SIG-M5 treated with dmso at 0.1 percent for 504 hours (cell line): Measurements from ENCODE around the gene PPP1R2B.
"Not testable (repeated sequence)": the region's sequence is repeated elsewhere in the genome, so short reads cannot be mapped to it uniquely, and the experiment has no call there.

ENCODE experiments used
- DNase-seq: peaks from one replicate; lab custom pipeline; 2025; ENCODE audit not compliant: unreplicated experiment; lab: John Stamatoyannopoulos, UW

The PPP1R2B gene

DNA sequence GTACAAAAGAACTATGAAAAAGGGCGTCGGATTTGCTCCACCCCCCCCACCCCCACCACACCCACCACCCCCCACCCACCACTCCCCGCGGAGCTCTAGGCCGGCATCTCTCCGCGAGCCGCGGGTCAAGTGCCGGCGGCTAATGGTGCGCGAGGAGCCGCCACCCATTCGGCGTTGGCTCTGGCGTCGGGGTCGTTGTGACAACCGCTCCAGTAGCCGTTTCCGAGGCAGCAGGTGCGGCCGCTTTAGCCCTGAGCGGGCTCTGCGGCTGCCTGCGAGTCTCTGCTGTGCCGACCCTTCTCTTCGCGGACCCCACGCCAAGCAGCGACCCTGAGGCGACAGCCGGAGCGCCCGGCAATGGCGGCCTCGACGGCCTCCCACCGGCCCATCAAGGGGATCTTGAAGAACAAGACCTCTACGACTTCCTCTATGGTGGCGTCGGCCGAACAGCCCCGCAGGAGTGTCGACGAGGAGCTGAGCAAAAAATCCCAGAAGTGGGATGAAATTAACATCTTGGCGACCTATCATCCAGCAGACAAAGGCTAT, at the start of gene PPP1R2B:
Gene PPP1R2B (plus strand): TSS at position 90 of the 546 bp plus-strand sequence. CDS start 268 bp downstream, at position 358.
- DNase-seq, result no peak

GRCh38 chr5:156800929-156801328, 49.2 kb upstream of the PPP1R2B start:
- DNase-seq, result no peak

DNA sequence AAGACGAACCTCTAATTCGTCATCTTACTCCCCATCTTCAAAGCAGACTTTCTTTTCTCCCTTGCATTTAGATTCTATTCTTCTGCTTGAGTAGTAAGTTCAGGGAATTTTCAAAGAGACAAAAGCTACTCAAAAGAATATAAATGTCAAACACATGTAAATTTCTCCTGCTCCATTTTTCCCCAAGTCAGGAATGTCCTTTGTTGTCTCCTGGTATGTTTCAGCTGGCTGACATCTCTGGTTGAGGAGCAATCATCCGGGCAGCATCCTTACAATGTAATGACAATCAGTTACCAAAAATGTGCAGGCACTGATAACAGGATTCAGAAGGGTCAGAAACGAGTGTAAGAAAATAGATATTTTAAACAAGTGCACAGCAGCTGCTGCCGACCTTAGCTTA, 47.6 kb upstream of the PPP1R2B start:
- no peak for DNase-seq

DNA sequence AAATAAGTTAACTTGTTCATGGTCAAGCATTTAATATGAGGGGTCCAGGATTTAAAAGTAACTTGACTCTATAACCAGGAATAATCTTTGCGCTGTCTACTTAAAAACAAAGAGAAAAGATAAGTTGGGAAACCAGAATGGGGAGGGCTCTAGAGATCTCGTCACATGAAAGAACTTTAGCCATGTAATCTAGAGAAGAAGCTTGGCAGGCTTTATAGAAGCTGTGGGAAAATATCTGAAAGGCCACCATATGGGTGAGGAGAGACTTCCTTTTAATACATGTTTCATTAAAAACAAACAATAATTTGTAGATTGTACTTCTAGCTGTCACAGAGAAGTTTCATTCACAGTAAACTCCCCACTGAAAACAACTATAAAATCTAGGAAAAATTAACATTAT, 46.7 kb upstream of the PPP1R2B start:
- no peak for DNase-seq

DNA sequence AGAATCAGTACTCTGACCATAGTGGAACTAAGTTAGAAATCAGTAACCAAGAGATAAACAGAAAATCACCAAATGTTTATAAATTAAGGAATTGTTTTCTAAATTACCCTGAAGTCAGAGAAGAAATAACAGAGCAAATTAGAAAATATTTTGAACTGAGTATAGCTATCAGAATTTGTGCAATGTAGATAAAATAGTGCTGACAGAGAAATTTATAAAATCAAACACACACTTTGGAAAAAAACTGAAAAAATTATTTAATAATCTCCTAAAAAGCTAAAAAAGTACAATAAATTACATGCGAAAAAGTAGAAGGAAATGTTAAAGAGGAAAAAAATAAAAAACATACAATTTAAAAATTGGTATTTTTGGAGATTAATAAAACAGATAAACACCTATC, 37.1 kb upstream of the PPP1R2B start:
- no peak for DNase-seq

GRCh38 chr5:156815988-156816599, 34.0 kb upstream of the PPP1R2B start:
- peak; percentile 41 for DNase-seq

- DNase-seq, result no peak
Measured at GRCh38 chr5:156819537-156819936, 30.6 kb upstream of the PPP1R2B start.

DNA sequence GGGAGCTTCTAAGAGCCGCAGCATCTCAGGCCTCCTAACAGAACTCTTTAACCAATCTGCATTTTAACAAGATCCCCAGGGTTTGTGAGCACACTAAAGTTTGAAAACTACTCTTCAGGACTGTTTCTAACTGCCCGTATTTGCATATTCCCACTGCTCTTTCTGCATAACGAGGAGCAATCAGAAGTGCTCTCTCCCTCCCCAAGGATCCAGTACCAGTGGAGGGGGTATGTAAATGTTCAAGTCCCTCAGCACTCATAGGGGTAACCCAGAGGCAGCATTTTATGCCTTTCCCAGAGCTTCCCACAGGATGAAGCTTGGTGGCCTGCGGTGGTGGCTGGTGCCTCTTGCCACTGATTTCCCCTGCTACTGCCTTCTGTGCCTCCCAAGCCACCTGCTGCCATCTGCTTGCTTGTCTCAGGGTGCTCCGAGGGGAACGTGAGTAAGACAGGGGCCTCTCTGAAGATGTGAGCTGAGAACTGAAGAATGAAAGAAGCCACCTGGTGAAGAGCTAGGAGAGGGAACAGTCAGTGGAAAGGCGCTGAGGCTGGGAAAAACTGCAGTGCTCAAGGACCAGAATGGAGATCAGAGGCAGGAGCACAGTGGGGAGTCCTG, 30.0 kb upstream of the PPP1R2B start:
- no peak for DNase-seq

GRCh38 chr5:156824241-156824640, 25.9 kb upstream of the PPP1R2B start:
- no peak for DNase-seq

DNA sequence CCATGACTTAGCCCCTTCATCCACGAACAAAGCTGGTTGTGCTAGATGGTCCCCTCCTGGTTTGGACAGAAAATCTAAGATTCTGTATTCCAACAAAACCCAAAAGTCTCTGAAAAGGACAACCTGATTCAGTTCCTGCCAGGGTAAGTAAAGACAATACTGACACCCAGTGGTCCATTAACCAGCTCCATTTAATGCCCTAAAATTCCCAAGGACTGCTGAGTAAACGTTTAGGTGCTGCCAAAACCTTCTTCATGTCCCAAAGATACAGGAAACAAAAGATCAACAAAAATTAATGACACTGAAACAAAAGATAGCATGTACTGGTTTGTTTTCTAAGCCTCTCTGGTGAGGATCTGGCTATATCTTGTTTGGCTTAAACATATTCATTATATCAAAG, 25.3 kb upstream of the PPP1R2B start:
- peak; percentile 5 for DNase-seq

GRCh38 chr5:156825688-156826087, 24.4 kb upstream of the PPP1R2B start:
- DNase-seq, result no peak

DNA sequence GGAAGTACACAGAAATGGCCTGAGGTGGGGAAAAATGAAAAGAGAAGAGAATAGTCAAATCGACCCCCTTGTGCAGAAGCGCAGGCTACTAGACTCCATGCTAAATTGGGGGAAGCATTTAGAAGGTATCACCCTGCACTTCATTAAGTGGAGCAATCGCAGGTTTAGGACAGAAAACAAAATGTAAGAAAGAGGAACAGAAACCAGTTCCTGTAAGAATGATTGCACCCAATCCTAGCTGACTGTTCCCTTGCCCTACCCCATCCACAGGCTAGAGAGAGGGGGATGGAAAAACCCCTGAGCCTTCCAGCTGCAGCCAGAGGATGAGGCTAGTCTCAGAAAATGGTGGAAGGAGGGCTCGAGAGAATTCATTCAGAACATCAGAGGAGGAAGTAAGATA, 23.9 kb upstream of the PPP1R2B start:
- DNase-seq, result peak; percentile 40

DNA sequence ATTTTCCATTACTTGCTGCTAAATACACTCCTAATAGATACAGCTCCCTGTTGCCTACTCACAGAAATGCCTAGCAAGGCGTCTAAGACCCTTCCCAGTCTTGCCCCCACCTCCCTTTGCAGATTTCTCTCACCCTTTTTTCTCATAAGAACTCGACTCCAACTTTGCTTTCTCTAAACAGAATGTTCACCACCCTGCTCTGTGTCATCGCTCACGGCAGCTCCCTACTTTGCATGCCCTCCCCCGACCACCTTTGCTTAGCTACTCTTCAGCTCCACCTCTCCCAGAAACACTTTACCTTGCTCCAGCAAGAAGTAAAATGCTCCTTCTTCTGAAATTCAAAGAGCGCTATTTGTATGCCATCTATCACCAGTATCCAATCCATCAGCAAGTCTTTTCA, 15.2 kb upstream of the PPP1R2B start:
- no peak for DNase-seq

GRCh38 chr5:156835905-156836304, 14.2 kb upstream of the PPP1R2B start:
- peak; percentile 9 for DNase-seq

- DNase-seq, result no peak
Measured at GRCh38 chr5:156836846-156837245, 13.2 kb upstream of the PPP1R2B start.

DNA sequence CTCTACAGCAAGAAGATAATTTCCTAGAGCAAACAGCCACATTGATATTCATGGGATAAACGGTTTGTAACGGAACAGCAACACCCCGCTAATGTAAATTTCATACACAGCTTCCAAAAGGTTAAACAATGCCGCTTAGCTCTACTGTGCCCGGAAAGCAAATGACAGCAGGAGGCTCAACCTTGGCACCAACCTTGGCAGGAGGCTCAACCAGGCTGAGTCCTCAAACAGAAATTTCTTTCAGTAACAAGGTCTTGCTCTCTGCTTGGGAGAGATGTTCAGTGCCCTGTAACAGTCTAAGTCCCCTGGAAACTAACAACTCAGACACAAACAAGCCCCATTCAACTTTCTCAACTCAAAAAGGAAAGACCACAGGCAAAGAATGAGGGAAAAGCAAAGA, 11.1 kb upstream of the PPP1R2B start:
- DNase-seq, result no peak

GRCh38 chr5:156841737-156842136, 8.4 kb upstream of the PPP1R2B start:
- DNase-seq, result no peak

GRCh38 chr5:156846914-156847313, 3.2 kb upstream of the PPP1R2B start:
- no peak for DNase-seq

DNA sequence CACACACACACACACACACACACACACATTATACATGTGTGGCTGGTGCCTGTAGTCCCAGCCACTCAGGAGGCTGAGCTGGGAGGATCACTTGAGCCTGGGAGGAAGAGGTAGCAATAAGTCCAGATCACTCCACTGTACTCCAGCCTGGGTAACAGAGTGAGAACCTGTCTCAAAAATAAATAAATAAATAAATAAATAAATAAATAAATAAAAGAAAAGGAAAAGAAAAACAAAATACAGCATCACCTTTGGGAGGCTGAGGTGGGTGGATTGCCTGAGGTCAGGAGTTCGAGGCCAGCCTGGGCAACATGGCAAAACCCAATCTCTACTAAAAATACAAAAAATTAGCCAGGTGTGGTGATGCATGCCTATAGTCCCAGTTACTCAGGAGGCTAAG, 1.6 kb upstream of the PPP1R2B start:
- not testable (repeated sequence) for DNase-seq

DNA sequence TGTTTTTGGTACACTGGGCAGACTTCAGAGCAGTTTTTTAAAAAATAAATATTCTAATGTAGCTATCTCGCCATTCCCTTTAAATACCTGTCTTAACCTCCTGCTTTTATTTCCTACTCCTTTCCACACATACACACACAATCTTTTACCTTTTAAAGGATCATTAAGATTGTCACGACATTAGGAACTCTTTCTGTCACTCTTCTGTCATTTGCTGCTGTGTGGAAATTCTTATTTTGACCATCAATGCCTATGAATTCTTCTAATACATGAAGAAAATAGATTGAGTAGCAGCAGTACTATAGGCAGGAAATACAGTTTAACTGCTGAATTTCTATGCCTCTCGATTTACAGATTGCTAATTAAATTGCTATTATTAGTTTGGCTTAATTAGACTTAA, 1.8 kb downstream of the PPP1R2B start:
- DNase-seq, result no peak

DNA sequence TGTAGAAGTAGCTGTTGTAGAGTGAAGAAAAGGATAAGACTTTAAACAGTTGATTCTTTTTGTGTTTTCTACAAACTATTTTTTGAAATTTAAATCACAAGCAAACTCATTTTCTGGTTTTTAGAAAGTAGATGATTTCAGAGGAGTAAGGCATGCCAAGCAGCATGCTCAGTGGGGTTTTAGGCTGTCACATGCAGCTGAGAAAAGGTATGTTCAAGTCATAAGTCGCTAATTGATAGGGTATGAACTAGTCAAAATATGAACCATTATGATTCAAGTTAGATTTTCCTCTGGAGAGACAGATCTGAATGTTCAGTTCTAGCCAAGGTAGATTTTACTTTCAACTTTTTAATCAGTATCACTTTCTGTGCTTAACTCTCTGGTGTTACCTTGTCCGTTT, 3.0 kb downstream of the PPP1R2B start:
- DNase-seq, result not testable (repeated sequence)

GRCh38 chr5:156865427-156865826, 15.3 kb downstream of the PPP1R2B start:
- no peak for DNase-seq

DNA sequence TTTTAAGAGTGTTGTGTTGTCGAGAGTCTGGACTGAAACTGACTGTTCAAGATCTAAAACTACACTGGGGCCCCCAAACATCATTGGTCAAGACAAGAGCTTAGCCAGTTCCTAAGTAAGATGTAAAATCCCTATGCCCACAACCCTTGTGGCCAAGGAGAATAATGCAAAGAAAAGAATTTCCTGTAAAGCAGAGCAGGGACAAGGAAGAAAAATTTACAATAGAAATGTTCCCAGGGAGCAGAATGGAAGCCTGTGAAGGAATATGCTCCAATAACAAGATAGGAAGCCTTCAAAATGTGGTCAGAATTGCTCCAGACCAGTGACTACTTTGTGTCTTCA, 20.4 kb downstream of the PPP1R2B start:
- no peak for DNase-seq
